WTC11 (cell line): ENCODE measurements around the gene PPIC. TPM values are rescaled to one million over a fixed set of nuclear protein-coding genes. Genes with fewer than 3 reads are reported as not detected.

Experiments
- ATAC-seq: fragments of 200-7000 bp; cut with Tn5 transposase; 2 replicates; pipeline ENCODE4 v1.10.0; 2021; ENCODE audit warnings: mild to moderate bottlenecking, moderate library complexity
- CTCF ChIA-PET: fragments of 300-600 bp; sonication (Branson Sonifier 250); formaldehyde crosslinking; loops from one replicate; lab custom pipeline; 2021; ENCODE audit warnings: antibody characterized with exemption; lab: Charles Lee
- POLR2A ChIA-PET: fragments of 350-600 bp; sonication (Branson Sonifier 250); formaldehyde crosslinking; loops from one replicate; lab custom pipeline; 2021; ENCODE audit warnings: antibody characterized with exemption; lab: Charles Lee
- DNase-seq: peaks from one replicate; pipeline ENCODE4 v3.0.0; 2021; ENCODE audit warnings: low spot score
- H3K27ac Mint-ChIP-seq: 2 replicates; pipeline ENCODE4 v1.8.0; 2021; ENCODE audit warnings: mixed read lengths
- H3K27me3 Mint-ChIP-seq: 2 replicates; pipeline ENCODE4 v1.8.0; 2021; ENCODE audit warnings: low read depth, mild to moderate bottlenecking, moderate library complexity, mixed read lengths
- H3K36me3 Mint-ChIP-seq: 2 replicates; pipeline ENCODE4 v1.8.0; 2021; ENCODE audit warnings: mixed read lengths
- H3K4me1 Mint-ChIP-seq: 2 replicates; pipeline ENCODE4 v1.8.0; 2022; ENCODE audit warnings: mixed read lengths
- H3K4me3 Mint-ChIP-seq: 2 replicates; pipeline ENCODE4 v1.8.0; 2021; ENCODE audit warnings: mild to moderate bottlenecking, moderate library complexity, mixed read lengths
- H3K9me3 Mint-ChIP-seq: 2 replicates; pipeline ENCODE4 v1.8.0; 2021; ENCODE audit warnings: mixed read lengths
- AFF4 ChIP-seq: sonication (generic); formaldehyde crosslinking; IDR thresholded peaks from 2 replicates; pipeline ENCODE4 v1.8.1; 2023; ENCODE audit warnings: mild to moderate bottlenecking, missing genetic modification reagents, borderline replicate concordance
- ATF1 ChIP-seq: sonication (generic); formaldehyde crosslinking; IDR thresholded peaks from 2 replicates; pipeline ENCODE4 v1.8.1; 2023; ENCODE audit warnings: mild to moderate bottlenecking, moderate library complexity, missing genetic modification reagents
- ATF2 ChIP-seq: sonication (generic); formaldehyde crosslinking; IDR thresholded peaks from 2 replicates; pipeline ENCODE4 v1.8.1; 2022; ENCODE audit warnings: low read depth, missing genetic modification reagents, borderline replicate concordance
- ELF4 ChIP-seq: sonication (generic); formaldehyde crosslinking; IDR thresholded peaks from 2 replicates; pipeline ENCODE4 v1.8.1; 2022; ENCODE audit warnings: low read depth, mild to moderate bottlenecking, moderate library complexity, missing genetic modification reagents
- FOXK1 ChIP-seq: sonication (generic); formaldehyde crosslinking; IDR thresholded peaks from 2 replicates; pipeline ENCODE4 v1.8.0; 2022; ENCODE audit warnings: mild to moderate bottlenecking, moderate library complexity, missing genetic modification reagents
- FOXP1 ChIP-seq: sonication (generic); formaldehyde crosslinking; IDR thresholded peaks from 2 replicates; pipeline ENCODE4 v1.8.0; 2022; ENCODE audit warnings: missing genetic modification reagents, mild to moderate bottlenecking, moderate library complexity, borderline replicate concordance
- GTF2I ChIP-seq: fragments of 250-450 bp; sonication (Bioruptor Pico); conservative IDR thresholded peaks from 2 replicates; pipeline ENCODE4 v1.4.0; 2021; ENCODE audit warnings: mild to moderate bottlenecking
- MLX ChIP-seq: sonication (generic); formaldehyde crosslinking; IDR thresholded peaks from 2 replicates; pipeline ENCODE4 v1.8.1; 2023; ENCODE audit warnings: mild to moderate bottlenecking, missing genetic modification reagents, moderate library complexity
- NFATC4 ChIP-seq: fragments of 250-450 bp; sonication (Bioruptor Pico); IDR thresholded peaks from 2 replicates; pipeline ENCODE4 v1.9.0; 2021; ENCODE audit warnings: mild to moderate bottlenecking
- RORB ChIP-seq: fragments of 250-450 bp; sonication (Bioruptor Pico); IDR thresholded peaks from 2 replicates; pipeline ENCODE4 v1.9.0; 2021; ENCODE audit warnings: mild to moderate bottlenecking
- SMAD3 ChIP-seq: sonication (generic); formaldehyde crosslinking; IDR thresholded peaks from 2 replicates; pipeline ENCODE4 v1.8.0; 2022; ENCODE audit warnings: missing genetic modification reagents, mild to moderate bottlenecking, borderline replicate concordance
- SMAD4 ChIP-seq: sonication (generic); formaldehyde crosslinking; IDR thresholded peaks from 2 replicates; pipeline ENCODE4 v1.8.0; 2022; ENCODE audit warnings: mild to moderate bottlenecking, missing genetic modification reagents
- ZBTB21 ChIP-seq: sonication (generic); formaldehyde crosslinking; IDR thresholded peaks from 2 replicates; pipeline ENCODE4 v1.8.1; 2023; ENCODE audit warnings: mild to moderate bottlenecking, missing genetic modification reagents, borderline replicate concordance
- ZNF121 ChIP-seq: sonication (generic); formaldehyde crosslinking; IDR thresholded peaks from 2 replicates; pipeline ENCODE4 v1.8.0; 2023; ENCODE audit warnings: missing genetic modification reagents
- ZNF416 ChIP-seq: fragments of 250-450 bp; sonication (Bioruptor Pico); IDR thresholded peaks from 2 replicates; pipeline ENCODE4 v1.9.0; 2021; ENCODE audit warnings: mild to moderate bottlenecking, inconsistent platforms
- total RNA-seq: library from RNA; stranded (reverse); gene quantifications from 3 replicates; pipeline ENCODE4 v1.2.3, GENCODE V29; 2021
- TF ChIP-seq, protein P1 (sequence below): sonication (generic); formaldehyde crosslinking; IDR thresholded peaks from 2 replicates; pipeline ENCODE4 v1.8.0; 2022; ENCODE audit warnings: mild to moderate bottlenecking, missing genetic modification reagents

PPIC gene
- total RNA-seq, 1 experiment from 2014 or later = 12.4 TPM

DNA sequence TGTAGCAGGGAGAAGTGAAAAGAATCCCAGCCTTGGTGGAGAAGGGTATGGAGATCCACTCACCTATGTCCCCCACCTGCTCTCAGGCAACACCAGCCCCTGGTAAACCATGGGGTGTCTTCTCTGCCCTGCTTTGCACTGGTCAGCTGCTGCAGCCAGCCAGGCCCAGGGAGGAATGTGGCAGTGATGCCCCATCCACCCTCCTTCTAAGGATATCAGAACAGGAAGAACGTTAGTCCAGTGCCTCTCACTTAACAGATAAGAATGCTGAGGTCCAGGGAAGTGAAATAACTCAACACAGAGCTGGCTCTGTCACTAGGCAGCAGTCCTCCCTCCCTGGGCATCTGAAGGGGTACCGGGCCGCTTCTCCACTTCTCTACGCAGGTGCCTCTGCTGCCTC, 9.7 kb upstream of the PPIC start (continued):
- TF ChIP-seq AFF4 (CRISPR knock-in tag) = no peak
- no peak for TF ChIP-seq SMAD3

DNA sequence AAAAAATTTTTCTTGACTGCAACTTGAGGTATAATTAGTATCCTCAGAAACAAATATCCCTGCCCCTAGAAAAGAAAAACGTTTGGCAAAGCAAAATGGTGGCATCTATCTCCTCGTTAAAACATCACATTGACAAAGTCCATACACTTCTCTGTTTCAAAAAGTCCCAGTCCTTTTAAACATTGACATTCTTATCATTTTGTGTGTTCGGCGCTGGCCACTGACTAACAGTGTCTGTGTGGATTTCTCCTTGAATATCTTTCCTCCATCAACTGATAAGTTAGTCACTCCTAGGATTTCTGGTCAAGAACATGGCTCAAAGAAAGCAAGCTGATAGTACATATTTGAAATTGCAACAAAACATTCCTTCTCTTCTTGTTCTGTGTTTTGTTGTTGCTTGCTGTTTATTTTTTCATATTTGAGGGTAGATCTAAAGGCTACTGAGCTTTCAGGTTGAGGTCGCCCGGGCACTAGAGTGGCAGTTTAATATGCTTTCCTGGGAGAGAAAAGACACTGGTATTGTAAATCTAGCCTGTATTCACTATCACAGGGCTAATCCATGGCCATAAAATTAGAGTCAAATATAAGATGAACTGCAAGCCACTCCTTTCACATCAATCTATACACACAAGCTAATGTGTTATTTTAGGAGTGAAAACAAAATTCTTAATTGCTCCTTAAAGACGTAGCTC, 8.5 kb upstream of the PPIC start:
- no peak for DNase-seq
- no peak for ATAC-seq
- Mint-ChIP-seq H3K9me3 (no peaks in the 10 kb centered on the region), H3K4me3 (no peak overlapping the region), H3K4me1 (no peaks in the 10 kb centered on the region), H3K27ac (no peak overlapping the region), H3K36me3 (no peaks in the 10 kb centered on the region), H3K27me3 (no peaks in the 10 kb centered on the region)
- ChIA-PET CTCF (no interaction called here), POLR2A (no interaction called here)
- no peak for TF ChIP-seq ZNF121 (CRISPR knock-in tag)
- TF ChIP-seq NFATC4 (CRISPR knock-in tag) = no peak
- no peak for TF ChIP-seq GTF2I (CRISPR knock-in tag)

DNA sequence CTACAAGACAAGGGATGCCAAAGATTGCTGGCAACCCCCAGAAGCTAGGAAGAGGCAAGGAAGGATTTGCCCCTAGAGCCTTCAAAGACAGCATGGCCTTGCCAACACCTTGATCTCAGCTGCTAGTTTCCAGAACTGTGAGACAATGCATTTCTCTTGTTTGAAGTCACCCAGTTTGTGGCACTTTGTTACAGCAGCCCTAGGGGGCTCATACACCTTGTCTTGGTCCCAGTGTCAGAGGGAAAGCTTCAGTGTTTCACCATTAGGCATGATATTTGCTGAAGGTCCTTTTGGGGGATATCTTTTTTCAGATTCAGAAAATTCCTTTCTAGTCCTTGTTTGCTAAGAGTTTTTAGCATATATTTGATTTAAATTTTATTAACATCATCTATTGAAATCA, 3.1 kb upstream of the PPIC start:
- no peak overlapping the region for H3K27ac Mint-ChIP-seq
- H3K9me3 Mint-ChIP-seq = no peaks in the 10 kb centered on the region
- ATAC-seq (no peak), DNase-seq (no peak)
- TF ChIP-seq, protein P1, sequence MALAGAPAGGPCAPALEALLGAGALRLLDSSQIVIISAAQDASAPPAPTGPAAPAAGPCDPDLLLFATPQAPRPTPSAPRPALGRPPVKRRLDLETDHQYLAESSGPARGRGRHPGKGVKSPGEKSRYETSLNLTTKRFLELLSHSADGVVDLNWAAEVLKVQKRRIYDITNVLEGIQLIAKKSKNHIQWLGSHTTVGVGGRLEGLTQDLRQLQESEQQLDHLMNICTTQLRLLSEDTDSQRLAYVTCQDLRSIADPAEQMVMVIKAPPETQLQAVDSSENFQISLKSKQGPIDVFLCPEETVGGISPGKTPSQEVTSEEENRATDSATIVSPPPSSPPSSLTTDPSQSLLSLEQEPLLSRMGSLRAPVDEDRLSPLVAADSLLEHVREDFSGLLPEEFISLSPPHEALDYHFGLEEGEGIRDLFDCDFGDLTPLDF (CRISPR knock-in tag) = no peak
- TF ChIP-seq FOXK1 (CRISPR knock-in tag) (no peak), RORB (no peak), ATF2 (CRISPR knock-in tag) (no peak), ZNF416 (CRISPR knock-in tag) (no peak), FOXP1 (no peak), ATF1 (CRISPR knock-in tag) (no peak), ELF4 (no peak), ZBTB21 (CRISPR knock-in tag) (no peak), SMAD4 (CRISPR knock-in tag) (no peak), MLX (no peak)
- ChIA-PET CTCF (no interaction called here), POLR2A (no interaction called here)
- peaks cover 37% of the 10 kb centered on the region for H3K27me3 Mint-ChIP-seq
- no peaks in the 10 kb centered on the region for H3K36me3 Mint-ChIP-seq
- no peak overlapping the region for H3K4me3 Mint-ChIP-seq
- H3K4me1 Mint-ChIP-seq = peaks cover 16% of the 10 kb centered on the region
